Lung (tissue), 12 donors: Measurements from ENCODE around the gene DNAJB5. TPM values are rescaled to one million over a fixed set of nuclear protein-coding genes. Genes with fewer than 3 reads are reported as not detected.
"Not testable (repeated sequence)": the region's sequence is repeated elsewhere in the genome, so short reads cannot be mapped to it uniquely, and the experiment has no call there.

ENCODE experiments used
- ATAC-seq: fragments of 200-7000 bp; cut with Tn5 transposase; one replicate; pipeline ENCODE4 v1.9.1; 2020; ENCODE audit warnings: moderate number of reproducible peaks; ENCODE audit not compliant: insufficient read depth, low FRiP score
- DNase-seq, 3 donors: peaks; one replicate each; pipeline ENCODE4 v3.0.0-alpha.2; 2013 to 2017
- H3K27ac ChIP-seq, 2 donors: one replicate each; pipeline ENCODE4 v1.5.1; 2013; ENCODE audit warnings: mild to moderate bottlenecking in 2 of 2, moderate library complexity in 2 of 2, control low read depth in 1 of 2, inconsistent platforms in 1 of 2, low read depth in 1 of 2, low read length in 1 of 2
- H3K27me3 ChIP-seq, 3 donors: one replicate each; pipeline ENCODE4 v1.5.1; 2013; ENCODE audit warnings: low read length in 2 of 3; ENCODE audit not compliant: control insufficient read depth in 3 of 3, insufficient read depth in 3 of 3
- H3K36me3 ChIP-seq, 4 donors: one replicate each; pipeline ENCODE4 v1.5.1; 2013; ENCODE audit warnings: low read length in 4 of 4, mild to moderate bottlenecking in 1 of 4, moderate library complexity in 1 of 4; ENCODE audit not compliant: control insufficient read depth in 4 of 4, insufficient read depth in 4 of 4
- H3K4me1 ChIP-seq, 5 donors: one replicate each; pipeline ENCODE4 v1.5.1; 2013; ENCODE audit warnings: low read length in 5 of 5, mild to moderate bottlenecking in 2 of 5, moderate library complexity in 1 of 5; ENCODE audit not compliant: control insufficient read depth in 5 of 5, insufficient read depth in 5 of 5
- H3K4me3 ChIP-seq: one replicate; pipeline ENCODE4 v1.5.1; 2013; ENCODE audit warnings: mild to moderate bottlenecking, control low read depth, moderate library complexity
- H3K9ac ChIP-seq, 2 donors: one replicate each; pipeline ENCODE4 v1.5.1; 2013; ENCODE audit warnings: low read length in 2 of 2, control low read depth in 1 of 2; ENCODE audit not compliant: insufficient read depth in 1 of 2
- H3K9me3 ChIP-seq, 4 donors: one replicate each; pipeline ENCODE4 v1.5.1; 2013; ENCODE audit warnings: low read length in 3 of 4, mild to moderate bottlenecking in 1 of 4, moderate library complexity in 1 of 4; ENCODE audit not compliant: control insufficient read depth in 4 of 4, insufficient read depth in 3 of 4
- WGBS, 2 donors: extraction: QIAGEN DNeasy Blood & Tissue Kit; methylation state at CpG; one replicate each; pipeline ENCODE4 v1.1.7; 2013; 5-methylcytosine and 5-hydroxymethylcytosine counted together
- polyA plus RNA-seq, 2 donors: library from polyadenylated mRNA; stranded (reverse); fragments of 200-250 nt; gene quantifications; one replicate each; pipeline ENCODE4 v1.2.1, GENCODE V29; 2013
- total RNA-seq, 2 donors: library from RNA; depleted of rRNA in 1 of 2; stranded (reverse); fragments of >200 nt in 1 of 2; gene quantifications; one replicate each; pipeline ENCODE4 v1.2.1, GENCODE V29; 2014 to 2021
- TF ChIP-seq, protein P1 (sequence below): IDR thresholded peaks from 2 replicates; pipeline ENCODE4 v1.5.1; 2012; ENCODE audit warnings: mild to moderate bottlenecking; ENCODE audit errors: control extremely low read depth, extremely low read depth
- donor health status: control.
- donor health status: control.
- donor health status: Bipolar disorder and iron deficiency.
- donor health status: healthy.
- donor health status: DM: yes; HTN: yes; CAD: no.

The DNAJB5 gene
- total and polyA plus RNA-seq, 4 donors = 4.5 to 10.3 (median 6.9) TPM

- DNase-seq (no peak), ATAC-seq (no peak)
- H3K36me3 ChIP-seq = peaks cover 1 to 5% (median 3%) of the 10 kb centered on the region in 4 donors
- WGBS, 2 donors = 95 to 96% methylated on average over 2 of the region's 2 CpGs
- no peak overlapping the region for H3K4me3 ChIP-seq
- no peak overlapping the region for H3K27ac ChIP-seq
- no peaks in the 10 kb centered on the region for H3K27me3 ChIP-seq
- peaks cover 0 to 5% (median 0%) of the 10 kb centered on the region in 5 donors for H3K4me1 ChIP-seq
- no peaks in the 10 kb centered on the region for H3K9me3 ChIP-seq
- H3K9ac ChIP-seq = no peak overlapping the region
- TF ChIP-seq, protein P1, sequence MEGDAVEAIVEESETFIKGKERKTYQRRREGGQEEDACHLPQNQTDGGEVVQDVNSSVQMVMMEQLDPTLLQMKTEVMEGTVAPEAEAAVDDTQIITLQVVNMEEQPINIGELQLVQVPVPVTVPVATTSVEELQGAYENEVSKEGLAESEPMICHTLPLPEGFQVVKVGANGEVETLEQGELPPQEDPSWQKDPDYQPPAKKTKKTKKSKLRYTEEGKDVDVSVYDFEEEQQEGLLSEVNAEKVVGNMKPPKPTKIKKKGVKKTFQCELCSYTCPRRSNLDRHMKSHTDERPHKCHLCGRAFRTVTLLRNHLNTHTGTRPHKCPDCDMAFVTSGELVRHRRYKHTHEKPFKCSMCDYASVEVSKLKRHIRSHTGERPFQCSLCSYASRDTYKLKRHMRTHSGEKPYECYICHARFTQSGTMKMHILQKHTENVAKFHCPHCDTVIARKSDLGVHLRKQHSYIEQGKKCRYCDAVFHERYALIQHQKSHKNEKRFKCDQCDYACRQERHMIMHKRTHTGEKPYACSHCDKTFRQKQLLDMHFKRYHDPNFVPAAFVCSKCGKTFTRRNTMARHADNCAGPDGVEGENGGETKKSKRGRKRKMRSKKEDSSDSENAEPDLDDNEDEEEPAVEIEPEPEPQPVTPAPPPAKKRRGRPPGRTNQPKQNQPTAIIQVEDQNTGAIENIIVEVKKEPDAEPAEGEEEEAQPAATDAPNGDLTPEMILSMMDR = no peak
Observed at GRCh38 chr9:35001803-35002502, 12.4 kb downstream of the DNAJB5 start.

DNA sequence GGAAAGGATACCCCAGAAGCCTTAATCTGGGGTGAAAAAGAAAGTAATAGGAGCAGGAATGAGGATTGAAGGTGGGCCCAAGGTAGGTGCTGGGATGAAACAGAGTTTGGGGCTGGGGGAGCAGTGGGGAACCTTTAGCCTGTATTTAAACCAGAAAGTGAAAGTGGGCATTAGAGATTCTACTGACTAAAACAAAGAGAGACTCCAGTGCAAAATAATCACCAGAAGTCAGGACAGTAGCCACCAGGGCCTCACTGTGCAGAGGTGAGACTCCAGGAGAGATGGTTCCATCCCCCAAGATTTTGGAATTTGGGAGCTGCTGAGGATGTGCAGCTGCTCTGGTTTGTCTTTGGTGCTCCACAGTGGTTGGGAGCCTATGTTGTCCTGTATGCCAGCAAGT, 13.1 kb downstream of the DNAJB5 start:
- no peaks in the 10 kb centered on the region for H3K27me3 ChIP-seq
- DNase-seq = no peak
- ATAC-seq = no peak
- H3K9me3 ChIP-seq = no peaks in the 10 kb centered on the region
- H3K9ac ChIP-seq = no peak overlapping the region
- no peak overlapping the region for H3K27ac ChIP-seq
- H3K4me1 ChIP-seq = peaks cover 0 to 3% (median 0%) of the 10 kb centered on the region in 5 donors
- H3K36me3 ChIP-seq = peaks cover 0 to 3% (median under 1%) of the 10 kb centered on the region in 4 donors
- H3K4me3 ChIP-seq = no peak overlapping the region
- TF ChIP-seq, protein P1 = no peak

GRCh38 chr9:35004299-35004698, 14.8 kb downstream of the DNAJB5 start:
- H3K27me3 ChIP-seq, H3K9me3 ChIP-seq, ATAC-seq, DNase-seq, H3K4me3 ChIP-seq, H3K36me3 ChIP-seq, H3K9ac ChIP-seq, H3K4me1 ChIP-seq, H3K27ac ChIP-seq: not testable (repeated sequence)
- WGBS, 2 donors = 87 to 91% methylated on average over 14 of the region's 14 CpGs

- H3K9me3 ChIP-seq = peaks cover 0 to 6% (median 2%) of the 10 kb centered on the region in 4 donors
- H3K36me3 ChIP-seq = peaks cover 0 to 12% (median 6%) of the 10 kb centered on the region in 4 donors
- TF ChIP-seq, protein P1 = no peak
- ATAC-seq (no peak), DNase-seq (no peak)
- H3K27ac ChIP-seq = no peak overlapping the region
- no peak overlapping the region for H3K9ac ChIP-seq
- no peaks in the 10 kb centered on the region for H3K4me1 ChIP-seq
- H3K4me3 ChIP-seq = no peak overlapping the region
- WGBS, 2 donors = 94% methylated on average over 3 of the region's 3 CpGs
- H3K27me3 ChIP-seq = no peaks in the 10 kb centered on the region
Observed at GRCh38 chr9:35010351-35010958, 20.9 kb downstream of the DNAJB5 start.
